Nephron progenitor cell (in vitro differentiated cells): ENCODE data around the gene TJP2.

Experiments used
- DNase-seq: peaks from one replicate; pipeline ENCODE4 v3.0.0; 2021
- H3K27ac Mint-ChIP-seq: 2 replicates; pipeline ENCODE4 v1.8.0; 2021; ENCODE audit warnings: mild to moderate bottlenecking, moderate library complexity, mixed read lengths
- H3K27me3 Mint-ChIP-seq: 2 replicates; pipeline ENCODE4 v1.8.0; 2021; ENCODE audit warnings: mild to moderate bottlenecking, low read depth, mixed read lengths; ENCODE audit not compliant: poor library complexity
- H3K36me3 Mint-ChIP-seq: 2 replicates; pipeline ENCODE4 v1.8.0; 2021; ENCODE audit warnings: low read depth, mixed read lengths
- H3K4me1 Mint-ChIP-seq: 2 replicates; pipeline ENCODE4 v1.8.0; 2021; ENCODE audit warnings: mixed read lengths
- H3K4me3 Mint-ChIP-seq: 2 replicates; pipeline ENCODE4 v1.8.0; 2021; ENCODE audit warnings: mild to moderate bottlenecking, moderate library complexity, mixed read lengths
- H3K9me3 Mint-ChIP-seq: 2 replicates; pipeline ENCODE4 v1.8.0; 2021; ENCODE audit warnings: mild to moderate bottlenecking, moderate library complexity, mixed read lengths
- TF ChIP-seq, protein P1 (sequence below): fragments of 200-600 bp; sonication (generic); IDR thresholded peaks from 2 replicates; pipeline ENCODE4 v1.5.0; 2021; ENCODE audit warnings: antibody characterized with exemption

Gene TJP2

DNA sequence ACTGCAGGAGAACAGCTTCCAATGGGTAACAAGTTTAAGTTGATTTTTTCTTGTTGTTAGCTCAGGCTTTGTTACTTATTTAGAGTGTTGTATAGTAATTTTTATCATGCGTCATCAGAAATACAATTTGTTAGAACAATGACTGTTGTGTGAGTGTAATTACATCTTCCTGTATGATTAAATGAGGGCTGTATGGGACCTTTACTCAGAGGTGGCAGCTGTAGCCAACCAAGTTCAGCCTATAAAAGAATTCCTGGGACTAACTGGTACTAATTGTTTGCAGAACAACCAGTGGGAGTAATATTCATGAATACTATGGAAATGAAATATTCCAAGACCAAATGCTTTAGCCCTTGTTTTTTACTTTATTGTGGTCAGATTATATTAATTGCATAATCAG lies 30.8 kb upstream of the TJP2 start:
- H3K36me3 Mint-ChIP-seq, result peaks cover under 1% of the 10 kb centered on the region
- peaks cover 18% of the 10 kb centered on the region for H3K4me1 Mint-ChIP-seq
- no peak overlapping the region for H3K27ac Mint-ChIP-seq
- TF ChIP-seq, protein P1, sequence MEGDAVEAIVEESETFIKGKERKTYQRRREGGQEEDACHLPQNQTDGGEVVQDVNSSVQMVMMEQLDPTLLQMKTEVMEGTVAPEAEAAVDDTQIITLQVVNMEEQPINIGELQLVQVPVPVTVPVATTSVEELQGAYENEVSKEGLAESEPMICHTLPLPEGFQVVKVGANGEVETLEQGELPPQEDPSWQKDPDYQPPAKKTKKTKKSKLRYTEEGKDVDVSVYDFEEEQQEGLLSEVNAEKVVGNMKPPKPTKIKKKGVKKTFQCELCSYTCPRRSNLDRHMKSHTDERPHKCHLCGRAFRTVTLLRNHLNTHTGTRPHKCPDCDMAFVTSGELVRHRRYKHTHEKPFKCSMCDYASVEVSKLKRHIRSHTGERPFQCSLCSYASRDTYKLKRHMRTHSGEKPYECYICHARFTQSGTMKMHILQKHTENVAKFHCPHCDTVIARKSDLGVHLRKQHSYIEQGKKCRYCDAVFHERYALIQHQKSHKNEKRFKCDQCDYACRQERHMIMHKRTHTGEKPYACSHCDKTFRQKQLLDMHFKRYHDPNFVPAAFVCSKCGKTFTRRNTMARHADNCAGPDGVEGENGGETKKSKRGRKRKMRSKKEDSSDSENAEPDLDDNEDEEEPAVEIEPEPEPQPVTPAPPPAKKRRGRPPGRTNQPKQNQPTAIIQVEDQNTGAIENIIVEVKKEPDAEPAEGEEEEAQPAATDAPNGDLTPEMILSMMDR, result no peak
- H3K4me3 Mint-ChIP-seq, result no peak overlapping the region
- peaks cover 9% of the 10 kb centered on the region for H3K27me3 Mint-ChIP-seq
- H3K9me3 Mint-ChIP-seq, result no peaks in the 10 kb centered on the region
- no peak for DNase-seq

DNA sequence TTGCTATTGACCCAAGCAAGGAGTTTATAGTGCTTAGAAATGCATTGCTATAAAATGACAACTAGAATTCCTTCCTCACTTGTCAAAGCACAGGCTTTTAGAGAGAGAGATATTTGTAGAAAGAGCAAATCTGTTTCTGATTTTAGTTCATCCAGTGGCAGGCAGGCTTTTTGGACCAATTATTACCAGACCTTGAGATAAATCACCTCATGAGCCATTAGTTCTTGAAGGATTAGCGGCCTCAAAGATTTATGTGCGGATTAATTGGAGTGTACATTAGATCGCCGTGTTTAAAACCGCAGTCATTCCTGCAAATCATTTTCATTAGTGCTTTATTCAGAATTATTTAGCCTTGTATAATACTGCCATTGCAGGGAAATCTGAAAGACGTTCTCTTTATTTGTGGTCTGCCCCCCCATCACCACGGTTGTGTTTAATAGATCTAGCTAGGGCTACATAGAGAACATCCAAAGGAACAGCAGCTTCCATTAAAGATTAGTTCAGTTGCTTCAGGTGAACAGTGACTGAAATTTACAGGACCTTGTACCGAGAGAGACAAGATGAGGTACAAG lies 28.8 kb upstream of the TJP2 start:
- DNase-seq, result no peak
- H3K4me1 Mint-ChIP-seq, result peaks cover 25% of the 10 kb centered on the region
- H3K36me3 Mint-ChIP-seq, result no peaks in the 10 kb centered on the region
- no peaks in the 10 kb centered on the region for H3K9me3 Mint-ChIP-seq
- peak overlapping the region; percentile 72 for H3K27ac Mint-ChIP-seq
- no peak overlapping the region for H3K4me3 Mint-ChIP-seq
- TF ChIP-seq, protein P1, result no peak
- H3K27me3 Mint-ChIP-seq, result peaks cover 9% of the 10 kb centered on the region

- DNase-seq, result no peak
- no peak overlapping the region for H3K27ac Mint-ChIP-seq
- H3K27me3 Mint-ChIP-seq, result peaks cover 4% of the 10 kb centered on the region
- TF ChIP-seq, protein P1, result no peak
- H3K4me3 Mint-ChIP-seq, result no peak overlapping the region
- H3K9me3 Mint-ChIP-seq, result no peaks in the 10 kb centered on the region
- peaks cover 31% of the 10 kb centered on the region for H3K4me1 Mint-ChIP-seq
- peaks cover 7% of the 10 kb centered on the region for H3K36me3 Mint-ChIP-seq
These were observed 26.8 kb upstream of the TJP2 start for GRCh38 chr9:69147041-69147834.

DNA sequence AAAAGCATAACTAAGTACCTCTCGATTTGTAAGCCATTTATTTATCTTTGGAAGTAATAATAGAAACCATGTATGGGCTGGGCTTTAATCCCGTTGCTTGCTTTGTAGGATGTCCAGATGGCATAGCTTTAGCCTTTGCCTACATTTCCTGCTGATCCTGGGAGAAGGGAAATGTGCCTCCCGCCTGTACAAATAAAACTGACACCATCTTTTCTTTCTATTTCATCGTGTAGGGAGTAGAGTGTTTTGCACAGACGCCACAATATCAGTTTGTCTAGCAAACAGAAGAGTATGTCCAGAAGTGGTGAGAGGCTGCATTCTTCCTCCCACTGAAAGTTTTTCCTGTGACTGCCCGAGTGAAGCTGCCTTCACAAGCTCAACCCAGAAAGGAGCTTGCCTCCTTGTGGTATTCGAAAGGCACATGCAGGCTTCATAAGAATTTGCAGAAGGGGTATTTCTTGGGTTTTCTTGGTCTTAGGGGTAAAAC lies 24.7 kb upstream of the TJP2 start:
- Mint-ChIP-seq H3K4me1 (peaks cover 35% of the 10 kb centered on the region), H3K27ac (peak overlapping the region; percentile 86), H3K9me3 (no peaks in the 10 kb centered on the region), H3K36me3 (peaks cover 7% of the 10 kb centered on the region), H3K27me3 (peaks cover 4% of the 10 kb centered on the region), H3K4me3 (no peak overlapping the region)
- TF ChIP-seq, protein P1, result no peak
- DNase-seq, result no peak

- DNase-seq, result no peak
- Mint-ChIP-seq H3K4me3 (no peak overlapping the region), H3K36me3 (peaks cover 12% of the 10 kb centered on the region), H3K27me3 (peaks cover 4% of the 10 kb centered on the region), H3K9me3 (no peaks in the 10 kb centered on the region), H3K27ac (no peak overlapping the region), H3K4me1 (peaks cover 28% of the 10 kb centered on the region)
- TF ChIP-seq, protein P1, result no peak
These were observed 22.6 kb upstream of the TJP2 start for GRCh38 chr9:69151506-69151905.
